ENCODE data around the gene SLC39A3. TPM values are rescaled to one million over a fixed set of nuclear protein-coding genes. Genes with fewer than 3 reads are reported as not detected.

The SLC39A3 gene
- total and polyA plus RNA-seq, 2 donors (not counting 1 experiment from before 2014, with no cell fraction given): 23.9 to 28.2 TPM

GRCh38 chr19:2690856-2691255 is 49.0 kb downstream of the SLC39A3 start:
- Histone ChIP-seq H3K36me3 (ENCODE audit: control insufficient read depth, insufficient read depth, low read length) (no peaks in the 10 kb centered on the region), H3K4me1 (ENCODE audit: control insufficient read depth, extremely low read depth, insufficient read depth, low read length) (no peaks in the 10 kb centered on the region), H3K4me2 (ENCODE audit: extremely low read depth, insufficient read depth, low read length) (no peak overlapping the region), H3K4me3 (replicated peaks in 1 of 4; ENCODE audit: control extremely low read depth in 1 of 4, insufficient read depth in 1 of 4, low read depth in 3 of 4, low read length in 4 of 4) (no peak overlapping the region), H3K27ac (ENCODE audit: insufficient read depth, low read length) (no peak overlapping the region), H2AFZ (ENCODE audit: low read length) (no peak overlapping the region), H4K20me1 (ENCODE audit: control insufficient read depth, extremely low read depth, insufficient read depth, low read length) (no peaks in the 10 kb centered on the region), H3K9ac (ENCODE audit: insufficient read depth, low read length) (no peak overlapping the region), H3K9me3 (ENCODE audit: control insufficient read depth, insufficient read depth, low read depth, low read length) (no peaks in the 10 kb centered on the region), H3K79me2 (ENCODE audit: control insufficient read depth, insufficient read depth, low read length) (no peaks in the 10 kb centered on the region), H3K27me3 (ENCODE audit: control insufficient read depth, insufficient read depth, low read length) (peaks cover 3% of the 10 kb centered on the region)
- no peak for TF ChIP-seq EZH2 (IDR thresholded peaks at IDR 0.05; ENCODE audit: low read length, missing control alignments)
- no peak for TF ChIP-seq CTCF (conservative IDR thresholded peaks at IDR 0.05 in 1 of 2, IDR thresholded peaks at IDR 0.05 in 1 of 2; ENCODE audit: low read depth in 1 of 2, low read length in 2 of 2)
- DNase-seq (ENCODE audit: low read depth in 2 of 2): no peak

GRCh38 chr19:2686360-2686759 is 53.5 kb downstream of the SLC39A3 start:
- Histone ChIP-seq H3K9me3 (ENCODE audit: control insufficient read depth, insufficient read depth, low read depth, low read length) (no peaks in the 10 kb centered on the region), H3K4me1 (ENCODE audit: control insufficient read depth, extremely low read depth, insufficient read depth, low read length) (no peaks in the 10 kb centered on the region), H3K27me3 (ENCODE audit: control insufficient read depth, insufficient read depth, low read length) (no peaks in the 10 kb centered on the region), H3K4me2 (ENCODE audit: extremely low read depth, insufficient read depth, low read length) (no peak overlapping the region), H3K36me3 (ENCODE audit: control insufficient read depth, insufficient read depth, low read length) (no peaks in the 10 kb centered on the region), H2AFZ (ENCODE audit: low read length) (no peak overlapping the region), H4K20me1 (ENCODE audit: control insufficient read depth, extremely low read depth, insufficient read depth, low read length) (no peaks in the 10 kb centered on the region), H3K27ac (ENCODE audit: insufficient read depth, low read length) (no peak overlapping the region), H3K79me2 (ENCODE audit: control insufficient read depth, insufficient read depth, low read length) (no peaks in the 10 kb centered on the region), H3K4me3 (replicated peaks in 1 of 4; ENCODE audit: control extremely low read depth in 1 of 4, insufficient read depth in 1 of 4, low read depth in 3 of 4, low read length in 4 of 4) (no peak overlapping the region), H3K9ac (ENCODE audit: insufficient read depth, low read length) (no peak overlapping the region)
- TF ChIP-seq CTCF (conservative IDR thresholded peaks at IDR 0.05 in 1 of 2, IDR thresholded peaks at IDR 0.05 in 1 of 2; ENCODE audit: low read depth in 1 of 2, low read length in 2 of 2): no peak
- TF ChIP-seq EZH2 (IDR thresholded peaks at IDR 0.05; ENCODE audit: low read length, missing control alignments): no peak
- no peak for DNase-seq (ENCODE audit: low read depth in 2 of 2)

- Histone ChIP-seq H3K4me3 (replicated peaks in 1 of 4; ENCODE audit: control extremely low read depth in 1 of 4, insufficient read depth in 1 of 4, low read depth in 3 of 4, low read length in 4 of 4) (no peak overlapping the region), H3K9me3 (ENCODE audit: control insufficient read depth, insufficient read depth, low read depth, low read length) (no peaks in the 10 kb centered on the region), H3K79me2 (ENCODE audit: control insufficient read depth, insufficient read depth, low read length) (no peaks in the 10 kb centered on the region), H3K27ac (ENCODE audit: insufficient read depth, low read length) (no peak overlapping the region), H3K9ac (ENCODE audit: insufficient read depth, low read length) (no peak overlapping the region), H4K20me1 (ENCODE audit: control insufficient read depth, extremely low read depth, insufficient read depth, low read length) (no peaks in the 10 kb centered on the region), H3K27me3 (ENCODE audit: control insufficient read depth, insufficient read depth, low read length) (no peaks in the 10 kb centered on the region), H3K4me2 (ENCODE audit: extremely low read depth, insufficient read depth, low read length) (no peak overlapping the region), H3K4me1 (ENCODE audit: control insufficient read depth, extremely low read depth, insufficient read depth, low read length) (no peaks in the 10 kb centered on the region), H2AFZ (ENCODE audit: low read length) (no peak overlapping the region), H3K36me3 (ENCODE audit: control insufficient read depth, insufficient read depth, low read length) (no peaks in the 10 kb centered on the region)
- DNase-seq (ENCODE audit: low read depth in 2 of 2): no peak
- no peak for TF ChIP-seq CTCF (conservative IDR thresholded peaks at IDR 0.05 in 1 of 2, IDR thresholded peaks at IDR 0.05 in 1 of 2; ENCODE audit: low read depth in 1 of 2, low read length in 2 of 2)
- TF ChIP-seq EZH2 (IDR thresholded peaks at IDR 0.05; ENCODE audit: low read length, missing control alignments): no peak
Observed at GRCh38 chr19:2685204-2685704, 54.6 kb downstream of the SLC39A3 start.
